SK-N-SH treated with all-trans-retinoic acid at 6 μM for 48 hours (cell line): ENCODE measurements around the gene SSBP4.

Source experiments
- BACH2 ChIP-seq: fragments of 250-450 bp; sonication (Bioruptor Pico); IDR thresholded peaks from 2 replicates; pipeline ENCODE4 v1.9.0; 2021; ENCODE audit warnings: mild to moderate bottlenecking, borderline replicate concordance
- CREB5 ChIP-seq: fragments of 250-450 bp; sonication (Bioruptor Pico); IDR thresholded peaks from 2 replicates; pipeline ENCODE4 v1.5.1; 2020; ENCODE audit warnings: low read depth, mild to moderate bottlenecking, moderate library complexity
- PATZ1 ChIP-seq: fragments of 250-450 bp; sonication (Bioruptor Pico); IDR thresholded peaks from 2 replicates; pipeline ENCODE4 v1.8.0; 2020; ENCODE audit warnings: mild to moderate bottlenecking, moderate library complexity, borderline replicate concordance
- POU6F1 ChIP-seq: fragments of 250-450 bp; sonication (Bioruptor Pico); IDR thresholded peaks from 2 replicates; pipeline ENCODE4 v1.8.0; 2021; ENCODE audit warnings: low read depth, mild to moderate bottlenecking, moderate library complexity, borderline replicate concordance
- PPARA ChIP-seq: fragments of 250-450 bp; sonication (Bioruptor Pico); IDR thresholded peaks from 2 replicates; pipeline ENCODE4 v1.5.0; 2020; ENCODE audit warnings: mild to moderate bottlenecking, borderline replicate concordance
- RARB ChIP-seq: fragments of 250-450 bp; sonication (Bioruptor Pico); IDR thresholded peaks from 2 replicates; pipeline ENCODE4 v1.8.0; 2021; ENCODE audit warnings: mild to moderate bottlenecking, moderate library complexity
- ZFP3 ChIP-seq: fragments of 250-450 bp; sonication (Bioruptor Pico); IDR thresholded peaks from 2 replicates; pipeline ENCODE4 v1.5.0; 2020; ENCODE audit warnings: mild to moderate bottlenecking, moderate library complexity
- ZFP30 ChIP-seq: fragments of 450-650 bp; formaldehyde crosslinking; IDR thresholded peaks from 2 replicates; pipeline ENCODE4 v1.5.0; 2022; ENCODE audit warnings: mild to moderate bottlenecking, moderate library complexity
- ZNF565 ChIP-seq: fragments of 450-650 bp; formaldehyde crosslinking; conservative IDR thresholded peaks from 2 replicates; pipeline ENCODE4 v1.5.0; 2020; ENCODE audit warnings: low read depth, mild to moderate bottlenecking, moderate library complexity

- TF ChIP-seq CREB5 (CRISPR knock-in tag) (no peak), ZFP30 (CRISPR knock-in tag) (no peak), ZNF565 (no peak), RARB (CRISPR knock-in tag) (no peak), ZFP3 (CRISPR knock-in tag) (no peak), POU6F1 (CRISPR knock-in tag) (no peak), BACH2 (CRISPR knock-in tag) (no peak), PPARA (CRISPR knock-in tag) (no peak), PATZ1 (no peak)
These were observed 20.2 kb upstream of the SSBP4 start for GRCh38 chr19:18399008-18399407.
